Epithelial cell of esophagus (primary cell): Measurements from ENCODE around the gene TRRAP.
"Not testable (repeated sequence)": the region's sequence is repeated elsewhere in the genome, so short reads cannot be mapped to it uniquely, and the experiment has no call there.

Experiments used
- DNase-seq: peaks from one replicate; pipeline ENCODE4 v3.0.0; 2010; ENCODE audit warnings: low read depth
- H3K4me3 ChIP-seq: 2 replicates; pipeline ENCODE4 v1.5.1; 2011; ENCODE audit warnings: mild to moderate bottlenecking, low read length, control low read depth
- CTCF ChIP-seq: IDR thresholded peaks from 2 replicates; pipeline ENCODE4 v1.5.1; 2011; ENCODE audit warnings: low read depth, mild to moderate bottlenecking, low read length, control low read depth, inconsistent platforms; ENCODE audit not compliant: insufficient read depth; ENCODE audit errors: missing control alignments

Gene TRRAP

GRCh38 chr7:98870807-98871491, 7.4 kb upstream of the TRRAP start:
- DNase-seq, result no peak
- no peak for TF ChIP-seq CTCF
- H3K4me3 ChIP-seq, result no peak overlapping the region

GRCh38 chr7:98872328-98872924, 5.9 kb upstream of the TRRAP start:
- no peak overlapping the region for H3K4me3 ChIP-seq
- peak; percentile 25 for DNase-seq
- TF ChIP-seq CTCF, result peak; percentile 35

GRCh38 chr7:98873610-98874009, 4.7 kb upstream of the TRRAP start:
- not testable (repeated sequence) for H3K4me3 ChIP-seq, DNase-seq

GRCh38 chr7:98874942-98875341, 3.4 kb upstream of the TRRAP start:
- no peak overlapping the region for H3K4me3 ChIP-seq
- no peak for DNase-seq
- no peak for TF ChIP-seq CTCF

GRCh38 chr7:98875501-98875900, 2.8 kb upstream of the TRRAP start:
- no peak for DNase-seq
- TF ChIP-seq CTCF, result no peak

GRCh38 chr7:98877146-98877545, 1.2 kb upstream of the TRRAP start:
- no peak for DNase-seq
- H3K4me3 ChIP-seq, result no peak overlapping the region
- TF ChIP-seq CTCF, result no peak

More at GRCh38 chr7:98875501-98875900, 2.8 kb upstream of the TRRAP start:
- no peak overlapping the region for H3K4me3 ChIP-seq

- TF ChIP-seq CTCF, result no peak
- DNase-seq, result no peak
- peak overlapping the region; percentile 86 for H3K4me3 ChIP-seq
Measured at GRCh38 chr7:98877692-98878364, 504 bp upstream of the TRRAP start.
